ENCODE data around the gene S100A7A. TPM values are rescaled to one million over a fixed set of nuclear protein-coding genes. Genes with fewer than 3 reads are reported as not detected.

S100A7A gene
- total and polyA plus RNA-seq, 2 donors (not counting 3 experiments of a cell fraction or from before 2014, with no cell fraction given): not detected

DNA sequence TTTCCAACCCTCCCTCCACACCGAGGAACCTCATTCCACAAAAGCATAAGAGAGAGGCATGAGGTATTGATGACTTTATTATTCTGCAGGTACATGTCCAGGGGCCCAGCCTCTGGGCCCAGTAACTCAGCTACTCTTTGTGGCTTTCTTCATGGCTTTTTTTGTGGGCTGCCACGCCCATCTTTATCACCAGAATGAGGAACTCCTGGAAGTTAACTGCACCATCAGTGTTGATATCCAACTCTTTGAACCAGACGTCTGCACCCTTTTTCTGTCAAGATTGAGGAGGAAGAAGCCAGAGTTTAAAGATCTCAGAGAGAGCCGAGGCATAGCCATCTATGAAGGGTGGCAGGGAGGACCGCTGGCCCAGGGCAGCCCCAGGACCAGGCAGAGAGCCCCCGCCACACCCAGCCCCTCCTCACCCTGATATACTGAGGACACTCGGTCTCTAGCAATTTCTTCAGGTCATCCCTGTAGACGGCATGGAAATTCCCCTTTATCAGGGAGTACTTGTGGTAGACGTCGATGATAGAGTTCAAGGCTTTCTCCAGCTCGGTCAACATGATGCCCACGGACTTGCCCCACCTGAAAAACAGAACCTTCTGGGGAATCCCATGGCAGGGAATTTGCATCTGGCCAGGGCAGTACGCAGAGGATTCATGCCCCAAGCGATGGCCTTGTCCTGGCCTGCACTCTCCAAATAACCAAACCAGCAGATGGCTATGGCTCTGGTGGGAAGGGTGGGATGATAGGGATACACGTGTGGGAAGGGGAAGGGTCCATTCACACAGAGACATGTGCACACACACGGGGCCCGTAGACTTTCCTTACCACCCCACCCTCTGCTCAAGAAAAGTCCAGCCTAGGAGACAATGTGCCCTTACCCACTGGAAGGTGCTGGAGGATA lies 26.1 kb upstream of the S100A7A start:
- intact Hi-C loops (cut with micrococcal nuclease) (no loop called here), dilution Hi-C loops (cut with MboI; ENCODE audit: extremely low pct_ligation_motif_present, low sequenced_read_pairs) (no loop called here)
- Histone ChIP-seq H4K20me1 (replicated peaks; ENCODE audit: control insufficient read depth, extremely low read depth, insufficient read depth, low read length) (no peaks in the 10 kb centered on the region), H3K27ac (ENCODE audit: insufficient read depth, low read depth, low read length) (no peak overlapping the region), H3K9me1 (replicated peaks; ENCODE audit: control insufficient read depth, extremely low read depth, insufficient read depth, low read length) (no peaks in the 10 kb centered on the region), H3K27me3 (ENCODE audit: control insufficient read depth in 2 of 2, insufficient read depth in 2 of 2, low read length in 2 of 2) (no peaks in the 10 kb centered on the region), H3K4me2 (ENCODE audit: insufficient read depth, low read length) (no peak overlapping the region), H2AFZ (ENCODE audit: low read depth, low read length) (no peak overlapping the region), H3K79me2 (ENCODE audit: control insufficient read depth, insufficient read depth, low read length) (no peaks in the 10 kb centered on the region), H3K9ac (replicated peaks; ENCODE audit: extremely low read depth, insufficient read depth, low read length) (no peak overlapping the region), H3K4me1 (ENCODE audit: control insufficient read depth, extremely low read depth, insufficient read depth, low read length) (no peaks in the 10 kb centered on the region), H3K4me3 (replicated peaks in 1 of 3; ENCODE audit: insufficient read depth in 1 of 3, low read depth in 1 of 3, low read length in 3 of 3) (no peak overlapping the region), H3K36me3 (ENCODE audit: control insufficient read depth in 2 of 2, extremely low read depth in 1 of 2, insufficient read depth in 2 of 2, low read length in 2 of 2) (no peaks in the 10 kb centered on the region), H3K9me3 (replicated peaks; ENCODE audit: control insufficient read depth, insufficient read depth, low read length) (no peaks in the 10 kb centered on the region)
- FAIRE-seq: no peak
- no peak for DNase-seq (ENCODE audit: low read depth, low spot score)
- BruUV-seq (replicated peaks): no TSS peak
- TF ChIP-seq POLR2A (IDR thresholded peaks at IDR 0.05; ENCODE audit: low read depth, low read length): no peak
- TF ChIP-seq MYC (IDR thresholded peaks at IDR 0.05; ENCODE audit: low read depth, low read length): no peak
- TF ChIP-seq JUN (IDR thresholded peaks at IDR 0.05; ENCODE audit: borderline replicate concordance, insufficient read depth, insufficient read length, low read depth): no peak
- POLR2A ChIA-PET: no interaction called here
- CTCF ChIA-PET: no interaction called here

DNA sequence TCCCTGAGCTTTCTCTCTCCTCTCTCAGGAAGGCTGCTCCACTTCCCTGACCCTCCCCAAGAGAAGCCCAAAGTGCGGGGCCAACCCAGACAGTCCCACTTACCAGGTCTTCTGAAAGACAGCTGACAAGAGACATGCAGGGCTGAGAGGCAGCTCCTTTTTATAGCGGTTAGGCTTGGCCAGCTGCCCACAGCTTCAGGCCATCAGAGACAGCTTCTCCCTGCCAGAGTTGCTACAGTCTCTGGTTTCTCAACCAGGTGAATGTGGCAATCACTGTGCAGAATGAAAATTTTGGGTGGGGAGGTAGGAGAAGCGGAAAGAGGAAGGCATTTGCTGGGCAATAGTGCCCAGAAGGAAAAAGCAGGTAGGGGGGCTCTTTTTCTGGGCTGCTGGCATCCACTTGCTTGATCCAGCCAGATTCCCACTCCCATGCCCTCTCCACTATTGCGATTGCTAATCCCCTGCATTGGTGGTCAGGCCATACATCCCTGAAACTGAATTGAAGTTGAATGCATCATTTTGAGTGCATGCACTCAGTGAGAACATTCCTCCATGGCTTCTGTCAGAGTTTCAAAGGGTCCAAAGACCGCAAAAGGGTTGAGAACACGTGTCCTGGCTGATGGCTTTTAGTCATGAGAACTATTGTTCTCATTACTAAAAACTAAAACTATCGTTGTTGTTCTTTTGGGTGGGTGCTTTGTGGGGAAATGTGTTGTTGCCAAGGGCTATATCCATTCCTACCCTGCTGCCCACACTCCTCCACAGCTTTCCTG lies 25.2 kb upstream of the S100A7A start, which contains the start of gene S100A8:
TSS of gene S100A8 (minus strand) at position 136 of the 773 bp plus-strand sequence. CDS start 538 bp downstream, outside the sequence.
- Histone ChIP-seq H3K4me2 (ENCODE audit: insufficient read depth, low read length) (no peak within 1 kb of the TSS), H3K36me3 (ENCODE audit: control insufficient read depth in 2 of 2, extremely low read depth in 1 of 2, insufficient read depth in 2 of 2, low read length in 2 of 2) (no peaks in the 10 kb centered on the region), H3K9me3 (replicated peaks; ENCODE audit: control insufficient read depth, insufficient read depth, low read length) (no peaks in the 10 kb centered on the region), H3K4me3 (replicated peaks in 1 of 3; ENCODE audit: insufficient read depth in 1 of 3, low read depth in 1 of 3, low read length in 3 of 3) (no peak within 1 kb of the TSS), H3K4me1 (ENCODE audit: control insufficient read depth, extremely low read depth, insufficient read depth, low read length) (no peaks in the 10 kb centered on the region), H2AFZ (ENCODE audit: low read depth, low read length) (no peak within 1 kb of the TSS), H4K20me1 (replicated peaks; ENCODE audit: control insufficient read depth, extremely low read depth, insufficient read depth, low read length) (no peaks in the 10 kb centered on the region), H3K79me2 (ENCODE audit: control insufficient read depth, insufficient read depth, low read length) (no peaks in the 10 kb centered on the region), H3K9me1 (replicated peaks; ENCODE audit: control insufficient read depth, extremely low read depth, insufficient read depth, low read length) (no peaks in the 10 kb centered on the region), H3K9ac (replicated peaks; ENCODE audit: extremely low read depth, insufficient read depth, low read length) (no peak within 1 kb of the TSS), H3K27me3 (ENCODE audit: control insufficient read depth in 2 of 2, insufficient read depth in 2 of 2, low read length in 2 of 2) (no peaks in the 10 kb centered on the region), H3K27ac (ENCODE audit: insufficient read depth, low read depth, low read length) (no peak within 1 kb of the TSS)
- ChIA-PET POLR2A (no interaction called here), CTCF (no interaction called here)
- intact Hi-C loops (cut with micrococcal nuclease) (no loop called here), dilution Hi-C loops (cut with MboI; ENCODE audit: extremely low pct_ligation_motif_present, low sequenced_read_pairs) (no loop called here)
- no peak for FAIRE-seq
- no peak for TF ChIP-seq POLR2AphosphoS5 (IDR thresholded peaks at IDR 0.05; ENCODE audit: insufficient read depth, low read depth, low read length)
- TF ChIP-seq EZH2 (IDR thresholded peaks at IDR 0.05; ENCODE audit: borderline replicate concordance, low read depth, low read length, severe bottlenecking): no peak
- TF ChIP-seq, protein P1, sequence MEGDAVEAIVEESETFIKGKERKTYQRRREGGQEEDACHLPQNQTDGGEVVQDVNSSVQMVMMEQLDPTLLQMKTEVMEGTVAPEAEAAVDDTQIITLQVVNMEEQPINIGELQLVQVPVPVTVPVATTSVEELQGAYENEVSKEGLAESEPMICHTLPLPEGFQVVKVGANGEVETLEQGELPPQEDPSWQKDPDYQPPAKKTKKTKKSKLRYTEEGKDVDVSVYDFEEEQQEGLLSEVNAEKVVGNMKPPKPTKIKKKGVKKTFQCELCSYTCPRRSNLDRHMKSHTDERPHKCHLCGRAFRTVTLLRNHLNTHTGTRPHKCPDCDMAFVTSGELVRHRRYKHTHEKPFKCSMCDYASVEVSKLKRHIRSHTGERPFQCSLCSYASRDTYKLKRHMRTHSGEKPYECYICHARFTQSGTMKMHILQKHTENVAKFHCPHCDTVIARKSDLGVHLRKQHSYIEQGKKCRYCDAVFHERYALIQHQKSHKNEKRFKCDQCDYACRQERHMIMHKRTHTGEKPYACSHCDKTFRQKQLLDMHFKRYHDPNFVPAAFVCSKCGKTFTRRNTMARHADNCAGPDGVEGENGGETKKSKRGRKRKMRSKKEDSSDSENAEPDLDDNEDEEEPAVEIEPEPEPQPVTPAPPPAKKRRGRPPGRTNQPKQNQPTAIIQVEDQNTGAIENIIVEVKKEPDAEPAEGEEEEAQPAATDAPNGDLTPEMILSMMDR (IDR thresholded peaks at IDR 0.05; ENCODE audit: extremely low read depth in 1 of 2, insufficient read depth in 1 of 2, low read depth in 1 of 2, low read length in 2 of 2): no peak
- TF ChIP-seq FOS (IDR thresholded peaks at IDR 0.05; ENCODE audit: borderline replicate concordance, insufficient read depth, low read length): no peak
- no peak for TF ChIP-seq GATA2 (IDR thresholded peaks at IDR 0.05; ENCODE audit: insufficient read depth, insufficient read length, low read depth, low read length)
- TF ChIP-seq JUN (IDR thresholded peaks at IDR 0.05; ENCODE audit: borderline replicate concordance, insufficient read depth, insufficient read length, low read depth): no peak
- TF ChIP-seq MYC (IDR thresholded peaks at IDR 0.05; ENCODE audit: low read depth, low read length): no peak
- TF ChIP-seq, protein P2, sequence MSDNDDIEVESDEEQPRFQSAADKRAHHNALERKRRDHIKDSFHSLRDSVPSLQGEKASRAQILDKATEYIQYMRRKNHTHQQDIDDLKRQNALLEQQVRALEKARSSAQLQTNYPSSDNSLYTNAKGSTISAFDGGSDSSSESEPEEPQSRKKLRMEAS (IDR thresholded peaks at IDR 0.05; ENCODE audit: insufficient read depth, insufficient read length): no peak
- TF ChIP-seq POLR2A (IDR thresholded peaks at IDR 0.05; ENCODE audit: low read depth, low read length): no peak
- no peak for DNase-seq (ENCODE audit: low read depth, low spot score)
- BruUV-seq (replicated peaks): no TSS peak

All from endothelial cell of umbilical vein (primary cell).